ENCODE measurements around the gene DLGAP4. TPM values are rescaled to one million over a fixed set of nuclear protein-coding genes. Genes with fewer than 3 reads are reported as not detected.

DLGAP4 gene
- total and polyA plus RNA-seq, 9 donors = 13.0 to 63.9 (median 52.2) TPM

DNA sequence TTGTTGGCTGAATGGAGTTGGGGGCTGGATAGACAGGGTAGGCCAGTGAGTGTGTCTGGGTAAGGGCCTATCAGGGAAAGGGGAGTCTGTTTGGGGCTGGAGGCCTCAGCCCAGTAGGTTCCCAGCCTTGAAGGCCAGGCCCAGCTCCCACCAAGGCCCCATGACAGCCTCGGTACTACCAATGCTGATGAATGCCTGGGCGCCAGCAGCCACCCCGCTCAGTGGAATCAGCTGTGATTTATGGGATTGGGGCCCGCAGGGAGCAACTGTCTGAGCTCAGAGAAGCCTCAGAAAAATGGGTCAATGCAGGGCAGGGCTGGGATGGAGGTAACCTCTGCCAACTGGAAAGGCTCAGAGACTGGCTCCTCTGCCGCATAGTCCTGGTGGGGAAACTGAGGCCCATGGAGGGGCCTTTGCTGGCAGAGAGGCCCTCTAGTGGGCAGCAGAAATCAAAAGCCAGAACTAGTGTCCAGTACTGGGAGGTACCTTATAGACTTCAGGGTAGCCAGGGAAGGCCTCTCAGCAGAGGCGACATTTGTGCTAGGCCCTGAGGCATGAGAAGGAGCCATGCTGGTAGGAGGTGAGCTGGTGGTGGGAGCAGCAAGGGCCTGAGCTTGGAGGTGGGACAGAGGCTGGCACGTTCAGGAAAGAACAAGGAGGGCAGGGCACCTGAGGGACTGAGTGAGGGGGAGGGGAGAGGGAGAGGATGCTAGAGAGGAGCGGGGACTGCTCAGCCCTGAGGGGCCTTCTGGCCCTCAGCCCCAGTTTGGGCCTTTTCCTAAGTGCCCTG is 36.4 kb downstream of the DLGAP4 start:
- H3K27ac ChIP-seq (ENCODE audit: low read length) = no peak overlapping the region
- WGBS (ENCODE audit: insufficient coverage) = 55% methylated on average over 7 of the region's 8 CpGs
- no peak for DNase-seq
- peaks cover under 1% of the 10 kb centered on the region for H3K4me1 ChIP-seq (ENCODE audit: control insufficient read depth, insufficient read depth, low read length)
- H3K4me3 ChIP-seq (ENCODE audit: low read length) = no peak overlapping the region
- H3K36me3 ChIP-seq (ENCODE audit: control insufficient read depth, insufficient read depth, low read length) = no peaks in the 10 kb centered on the region
- H3K9me3 ChIP-seq (replicated peaks; ENCODE audit: control insufficient read depth, low read depth, low read length) = no peaks in the 10 kb centered on the region
- peaks cover 7% of the 10 kb centered on the region for H3K27me3 ChIP-seq (ENCODE audit: control insufficient read depth, insufficient read depth, low read length)

- Histone ChIP-seq H3K27me3 (ENCODE audit: control insufficient read depth, insufficient read depth, low read length) (peaks cover 7% of the 10 kb centered on the region), H3K4me1 (ENCODE audit: control insufficient read depth, insufficient read depth, low read length) (no peaks in the 10 kb centered on the region), H3K9me3 (replicated peaks; ENCODE audit: control insufficient read depth, low read depth, low read length) (no peaks in the 10 kb centered on the region), H3K36me3 (ENCODE audit: control insufficient read depth, insufficient read depth, low read length) (no peaks in the 10 kb centered on the region), H3K27ac (ENCODE audit: low read length) (no peak overlapping the region), H3K4me3 (ENCODE audit: low read length) (no peak overlapping the region)
- DNase-seq = no peak
- 75% methylated on average over 4 of the region's 5 CpGs for WGBS (ENCODE audit: insufficient coverage)
These were observed 37.5 kb downstream of the DLGAP4 start for GRCh38 chr20:36343641-36344040.

DNA sequence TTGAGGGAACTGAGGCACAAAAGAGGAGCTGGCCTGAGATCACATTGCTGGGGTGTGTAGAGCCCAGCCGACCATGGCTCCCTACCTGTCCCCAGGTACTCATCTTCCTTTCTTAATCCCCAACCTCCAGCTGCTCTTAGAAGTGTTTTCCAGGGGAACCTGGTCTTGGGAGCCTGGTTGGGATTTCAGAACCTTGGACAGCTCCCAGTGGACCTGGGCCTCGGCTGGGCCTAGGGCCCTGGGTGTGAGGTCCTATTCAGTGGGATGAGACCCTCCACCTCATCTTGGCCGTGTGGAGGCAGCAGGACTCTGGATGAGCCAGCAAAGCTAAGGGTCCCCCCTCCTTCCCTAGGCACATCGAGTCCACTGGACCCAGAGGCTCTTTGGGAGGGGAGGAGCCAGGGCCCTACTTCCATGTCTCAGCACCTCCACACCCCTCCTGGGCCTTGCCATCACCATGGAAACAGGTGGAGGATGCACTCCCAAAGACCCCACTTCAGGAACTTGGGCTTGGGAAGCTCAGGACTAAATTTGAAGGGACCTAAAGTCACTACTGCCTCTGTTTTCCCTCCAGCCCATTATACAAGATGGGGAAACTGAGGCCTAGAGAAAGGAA is 38.5 kb downstream of the DLGAP4 start:
- Histone ChIP-seq H3K4me3 (ENCODE audit: low read length) (no peak overlapping the region), H3K4me1 (ENCODE audit: control insufficient read depth, insufficient read depth, low read length) (no peaks in the 10 kb centered on the region), H3K36me3 (ENCODE audit: control insufficient read depth, insufficient read depth, low read length) (no peaks in the 10 kb centered on the region), H3K9me3 (replicated peaks; ENCODE audit: control insufficient read depth, low read depth, low read length) (no peaks in the 10 kb centered on the region), H3K27me3 (ENCODE audit: control insufficient read depth, insufficient read depth, low read length) (peaks cover 5% of the 10 kb centered on the region), H3K27ac (ENCODE audit: low read length) (no peak overlapping the region)
- no CpG with 5 or more reads among the region's 4 CpGs for WGBS (ENCODE audit: insufficient coverage)
- DNase-seq = peak; percentile 73

- H3K4me1 ChIP-seq (ENCODE audit: control insufficient read depth, insufficient read depth, low read length) = no peaks in the 10 kb centered on the region
- H3K36me3 ChIP-seq (ENCODE audit: control insufficient read depth, insufficient read depth, low read length) = no peaks in the 10 kb centered on the region
- WGBS (ENCODE audit: insufficient coverage) = 94% methylated on average over 3 of the region's 3 CpGs
- H3K27ac ChIP-seq (ENCODE audit: low read length) = no peak overlapping the region
- H3K9me3 ChIP-seq (replicated peaks; ENCODE audit: control insufficient read depth, low read depth, low read length) = no peaks in the 10 kb centered on the region
- no peaks in the 10 kb centered on the region for H3K27me3 ChIP-seq (ENCODE audit: control insufficient read depth, insufficient read depth, low read length)
- no peak overlapping the region for H3K4me3 ChIP-seq (ENCODE audit: low read length)
- DNase-seq = no peak
These were observed 40.1 kb downstream of the DLGAP4 start for GRCh38 chr20:36346256-36346655.

GRCh38 chr20:36349384-36350170 is 43.4 kb downstream of the DLGAP4 start:
- no peak for DNase-seq

DNA sequence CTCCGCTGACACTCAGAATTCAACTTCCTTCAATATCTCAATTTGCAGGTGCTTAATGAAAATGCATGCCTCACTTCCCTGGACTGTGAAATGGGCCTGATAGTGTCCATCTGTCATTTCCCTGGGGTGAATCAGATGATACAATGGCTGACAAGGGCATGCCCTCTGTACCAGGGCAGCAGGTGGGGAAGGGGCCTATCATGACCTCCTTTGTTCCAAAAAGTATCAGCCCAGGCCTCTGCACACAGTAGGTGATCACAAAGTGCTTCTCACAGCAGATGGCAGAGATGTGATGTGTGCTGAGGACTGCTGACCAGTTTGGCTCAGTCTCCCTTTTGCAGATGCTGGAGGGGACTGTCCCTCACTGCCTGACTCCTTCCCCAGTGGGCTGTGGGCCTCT is 44.3 kb downstream of the DLGAP4 start:
- Histone ChIP-seq H3K9me3 (replicated peaks; ENCODE audit: control insufficient read depth, low read depth, low read length) (no peaks in the 10 kb centered on the region), H3K4me3 (ENCODE audit: low read length) (no peak overlapping the region), H3K27me3 (ENCODE audit: control insufficient read depth, insufficient read depth, low read length) (peaks cover 8% of the 10 kb centered on the region), H3K36me3 (ENCODE audit: control insufficient read depth, insufficient read depth, low read length) (no peaks in the 10 kb centered on the region), H3K27ac (ENCODE audit: low read length) (no peak overlapping the region), H3K4me1 (ENCODE audit: control insufficient read depth, insufficient read depth, low read length) (no peaks in the 10 kb centered on the region)
- WGBS (ENCODE audit: insufficient coverage) = 100% methylated on average over 1 of the region's 1 CpG
- no peak for DNase-seq

More at GRCh38 chr20:36349384-36350170, 43.4 kb downstream of the DLGAP4 start:
- no peaks in the 10 kb centered on the region for H3K9me3 ChIP-seq (replicated peaks; ENCODE audit: control insufficient read depth, low read depth, low read length)
- H3K27me3 ChIP-seq (ENCODE audit: control insufficient read depth, insufficient read depth, low read length) = peaks cover 8% of the 10 kb centered on the region
- no peak overlapping the region for H3K4me3 ChIP-seq (ENCODE audit: low read length)
- 77% methylated on average over 10 of the region's 16 CpGs for WGBS (ENCODE audit: insufficient coverage)
- no peak overlapping the region for H3K27ac ChIP-seq (ENCODE audit: low read length)
- no peaks in the 10 kb centered on the region for H3K36me3 ChIP-seq (ENCODE audit: control insufficient read depth, insufficient read depth, low read length)
- H3K4me1 ChIP-seq (ENCODE audit: control insufficient read depth, insufficient read depth, low read length) = no peaks in the 10 kb centered on the region

DNA sequence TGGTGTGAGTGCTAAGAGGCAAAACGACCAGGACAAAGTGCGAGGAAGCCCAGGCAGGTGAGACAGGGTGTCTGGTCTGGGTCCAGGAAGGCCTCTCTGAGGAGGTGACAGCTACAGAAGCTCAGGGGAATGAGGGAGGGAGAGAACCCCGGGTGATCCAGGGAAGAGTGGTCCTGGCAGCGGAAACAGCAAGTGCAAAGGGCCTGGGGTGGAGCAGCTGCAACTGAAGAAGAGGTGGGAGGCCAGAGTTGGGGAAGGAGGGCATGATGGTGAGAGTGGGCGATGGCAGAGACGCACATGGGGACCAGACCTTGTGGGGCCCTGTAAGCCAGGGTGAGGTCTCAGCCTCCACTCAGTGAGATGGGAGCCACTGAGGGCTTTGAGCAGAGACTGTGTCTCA is 45.8 kb downstream of the DLGAP4 start:
- Histone ChIP-seq H3K9me3 (replicated peaks; ENCODE audit: control insufficient read depth, low read depth, low read length) (no peaks in the 10 kb centered on the region), H3K27ac (ENCODE audit: low read length) (no peak overlapping the region), H3K4me3 (ENCODE audit: low read length) (no peak overlapping the region), H3K4me1 (ENCODE audit: control insufficient read depth, insufficient read depth, low read length) (no peaks in the 10 kb centered on the region), H3K36me3 (ENCODE audit: control insufficient read depth, insufficient read depth, low read length) (no peaks in the 10 kb centered on the region), H3K27me3 (ENCODE audit: control insufficient read depth, insufficient read depth, low read length) (peaks cover 8% of the 10 kb centered on the region)
- DNase-seq = no peak
- 86% methylated on average over 6 of the region's 6 CpGs for WGBS (ENCODE audit: insufficient coverage)

DNA sequence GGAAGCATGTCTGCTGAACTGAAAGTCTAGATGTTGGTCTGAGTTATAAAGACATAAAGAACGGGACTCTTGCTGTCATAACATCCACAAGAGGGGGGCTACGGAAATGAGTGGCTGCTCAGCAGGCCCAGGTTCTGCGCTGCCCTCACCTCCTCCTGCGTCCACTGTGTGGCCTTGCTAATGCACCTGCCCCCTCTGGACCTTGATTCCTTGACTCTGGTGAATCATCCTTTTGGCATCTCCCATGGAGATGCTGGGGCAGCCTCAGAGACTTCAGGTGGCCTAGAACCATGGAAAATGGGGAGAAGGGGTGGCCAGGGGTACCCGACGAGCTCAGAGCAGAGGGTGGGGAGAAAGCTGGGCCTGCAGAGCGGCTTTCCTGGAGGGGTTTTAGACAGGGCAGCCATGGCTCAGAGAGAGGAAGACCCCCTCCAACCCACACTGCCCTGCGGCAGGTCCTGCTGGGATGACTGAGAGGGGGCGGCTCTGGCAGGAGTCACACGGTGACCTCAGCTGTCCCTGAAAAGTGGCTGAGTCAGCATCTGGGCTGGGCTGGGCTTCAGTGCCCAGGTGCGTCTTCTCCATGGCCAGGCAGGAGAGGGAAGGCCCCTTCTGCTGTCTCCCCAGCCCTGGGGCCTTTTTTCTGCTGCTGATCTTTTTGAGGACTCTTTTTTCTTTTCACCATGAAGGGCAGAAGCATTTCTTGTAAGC is 46.9 kb downstream of the DLGAP4 start:
- H3K4me1 ChIP-seq (ENCODE audit: control insufficient read depth, insufficient read depth, low read length) = no peaks in the 10 kb centered on the region
- H3K36me3 ChIP-seq (ENCODE audit: control insufficient read depth, insufficient read depth, low read length) = no peaks in the 10 kb centered on the region
- no peak for DNase-seq
- no peak overlapping the region for H3K27ac ChIP-seq (ENCODE audit: low read length)
- no peaks in the 10 kb centered on the region for H3K9me3 ChIP-seq (replicated peaks; ENCODE audit: control insufficient read depth, low read depth, low read length)
- H3K4me3 ChIP-seq (ENCODE audit: low read length) = no peak overlapping the region
- WGBS (ENCODE audit: insufficient coverage) = 63% methylated on average over 8 of the region's 11 CpGs
- peaks cover 11% of the 10 kb centered on the region for H3K27me3 ChIP-seq (ENCODE audit: control insufficient read depth, insufficient read depth, low read length)

GRCh38 chr20:36353740-36354139 is 47.6 kb downstream of the DLGAP4 start:
- WGBS (ENCODE audit: insufficient coverage) = 52% methylated on average over 6 of the region's 9 CpGs
- Histone ChIP-seq H3K4me3 (ENCODE audit: low read length) (no peak overlapping the region), H3K9me3 (replicated peaks; ENCODE audit: control insufficient read depth, low read depth, low read length) (no peaks in the 10 kb centered on the region), H3K36me3 (ENCODE audit: control insufficient read depth, insufficient read depth, low read length) (no peaks in the 10 kb centered on the region), H3K4me1 (ENCODE audit: control insufficient read depth, insufficient read depth, low read length) (no peaks in the 10 kb centered on the region), H3K27ac (ENCODE audit: low read length) (no peak overlapping the region), H3K27me3 (ENCODE audit: control insufficient read depth, insufficient read depth, low read length) (peaks cover 11% of the 10 kb centered on the region)
- no peak for DNase-seq

Data from muscle of leg (tissue), 11 donors.